PC-3 (cell line): ENCODE data around the gene USP4. TPM values are rescaled to one million over a fixed set of nuclear protein-coding genes. Genes with fewer than 3 reads are reported as not detected.
A peak's percentile ranks its signal among the peaks of the same experiment; 100 is the strongest.

Experiments used
- ATAC-seq: fragments of 200-7000 bp; cut with Tn5 transposase; 2 replicates; pipeline ENCODE4 v1.9.1; 2020; ENCODE audit warnings: mild to moderate bottlenecking, moderate library complexity
- BruUV-seq: library from RNA; stranded (reverse); fragments of 400-500 nt; replicated peaks from 2 replicates; lab custom pipeline; 2021; lab: Mats Ljungman, UMichigan
- CTCF ChIA-PET: fragments of 300-600 bp; sonication (Branson Sonifier 250); formaldehyde crosslinking; loops from one replicate; lab custom pipeline; 2022; ENCODE audit warnings: antibody characterized with exemption; lab: Charles Lee
- POLR2A ChIA-PET: fragments of 300-600 bp; sonication (Branson Sonifier 250); formaldehyde crosslinking; loops from one replicate; lab custom pipeline; 2022; ENCODE audit warnings: antibody characterized with exemption; ENCODE audit not compliant: unreplicated experiment; lab: Charles Lee
- DNase-seq: peaks from one replicate; pipeline ENCODE4 v3.0.0-alpha.2; 2015
- H2AFZ ChIP-seq: fragments of 300-600 bp; sonication (generic); 2 replicates; pipeline ENCODE4 v1.6.0; 2016; ENCODE audit warnings: antibody characterized with exemption, low read length
- H3F3A ChIP-seq: fragments of 300-600 bp; sonication (generic); one replicate; pipeline ENCODE4 v1.6.0; 2017; ENCODE audit warnings: antibody characterized with exemption, low read length, control low read depth, mild to moderate bottlenecking; ENCODE audit not compliant: unreplicated experiment
- H3K27ac ChIP-seq: fragments of 300-600 bp; sonication (generic); 2 replicates; pipeline ENCODE4 v1.5.1; 2016; ENCODE audit warnings: mild to moderate bottlenecking, low read length
- H3K27me3 ChIP-seq: fragments of 300-600 bp; sonication (generic); 2 replicates; pipeline ENCODE4 v1.6.1; 2016; ENCODE audit warnings: low read length, mixed read lengths
- H3K36me3 ChIP-seq: fragments of 300-600 bp; sonication (generic); 2 replicates; pipeline ENCODE4 v1.6.1; 2016; ENCODE audit warnings: low read depth, mixed run types, low read length, mixed read lengths
- H3K4me1 ChIP-seq: fragments of 300-600 bp; sonication (generic); 2 replicates; pipeline ENCODE4 v1.5.1; 2016; ENCODE audit warnings: low read length; ENCODE audit not compliant: insufficient read depth
- H3K4me2 ChIP-seq: fragments of 300-600 bp; sonication (generic); 2 replicates; pipeline ENCODE4 v1.6.0; 2016; ENCODE audit warnings: low read length
- H3K4me3 ChIP-seq: fragments of 300-600 bp; sonication (generic); 2 replicates; pipeline ENCODE4 v1.5.1; 2016; ENCODE audit warnings: mild to moderate bottlenecking, low read length, mixed read lengths
- H3K79me2 ChIP-seq: fragments of 300-600 bp; sonication (generic); 2 replicates; pipeline ENCODE4 v1.6.1; 2017; ENCODE audit warnings: low read length, mixed read lengths
- H3K9ac ChIP-seq: fragments of 300-600 bp; sonication (generic); 2 replicates; pipeline ENCODE4 v1.6.0; 2016; ENCODE audit warnings: mild to moderate bottlenecking, low read length
- H3K9me2 ChIP-seq: fragments of 300-600 bp; sonication (generic); replicated peaks from 2 replicates; pipeline ENCODE4 v1.6.1; 2016; ENCODE audit warnings: mixed run types, low read length, mixed read lengths
- H3K9me3 ChIP-seq: fragments of 300-600 bp; sonication (generic); 2 replicates; pipeline ENCODE4 v1.6.1; 2016; ENCODE audit warnings: low read length, mixed read lengths
- H4K20me1 ChIP-seq: fragments of 300-600 bp; sonication (generic); 2 replicates; pipeline ENCODE4 v1.6.1; 2016; ENCODE audit warnings: low read length, mixed read lengths
- EZH2 ChIP-seq: fragments of 300-600 bp; sonication (generic); IDR thresholded peaks from one replicate; pipeline ENCODE4 v1.6.1; 2017; ENCODE audit warnings: antibody characterized with exemption, mild to moderate bottlenecking, low read length; ENCODE audit not compliant: unreplicated experiment
- EZH2phosphoT487 ChIP-seq: fragments of 300-600 bp; sonication (generic); IDR thresholded peaks from 2 replicates; pipeline ENCODE4 v1.6.1; 2018; ENCODE audit warnings: mild to moderate bottlenecking, antibody characterized with exemption, low read length, borderline replicate concordance
- intact Hi-C: fragments of 100-400 bp; cut with micrococcal nuclease; formaldehyde crosslinking; loops from 2 replicates; pipeline ENCODE4 v1.9.0; 2023
- total RNA-seq: library from RNA; depleted of rRNA; stranded (reverse); fragments of >200 nt; gene quantifications from 2 replicates; pipeline ENCODE4 v1.2.3, GENCODE V29; 2014
- TF ChIP-seq, protein P1 (sequence below): fragments of 300-600 bp; sonication (generic); conservative IDR thresholded peaks from 2 replicates; pipeline ENCODE4 v1.5.1; 2017; ENCODE audit warnings: antibody characterized with exemption, low read depth, mild to moderate bottlenecking, low read length

USP4 gene
- total RNA-seq, 1 experiment from 2014 or later = 19.9 TPM

GRCh38 chr3:49377483-49377882, 37.6 kb upstream of the USP4 start:
- Histone ChIP-seq H3F3A (peaks cover 8% of the 10 kb centered on the region), H2AFZ (no peak overlapping the region), H3K9ac (no peak overlapping the region), H3K9me3 (no peaks in the 10 kb centered on the region), H3K4me1 (peaks cover 6% of the 10 kb centered on the region), H3K4me3 (no peak overlapping the region), H3K9me2 (no peaks in the 10 kb centered on the region), H3K4me2 (no peak overlapping the region), H3K27me3 (no peaks in the 10 kb centered on the region), H3K36me3 (peaks cover 20% of the 10 kb centered on the region), H4K20me1 (peaks cover 32% of the 10 kb centered on the region), H3K27ac (0 out of 2 replicates have a peak overlapping the region, but pooled peaks have one; percentile 17), H3K79me2 (peaks cover 87% of the 10 kb centered on the region)
- ATAC-seq (peak; percentile 39; the same call in 1 of the 2 replicates), DNase-seq (peak; percentile 56)
- TF ChIP-seq EZH2phosphoT487 (no peak), EZH2 (no peak)
- TF ChIP-seq, protein P1, sequence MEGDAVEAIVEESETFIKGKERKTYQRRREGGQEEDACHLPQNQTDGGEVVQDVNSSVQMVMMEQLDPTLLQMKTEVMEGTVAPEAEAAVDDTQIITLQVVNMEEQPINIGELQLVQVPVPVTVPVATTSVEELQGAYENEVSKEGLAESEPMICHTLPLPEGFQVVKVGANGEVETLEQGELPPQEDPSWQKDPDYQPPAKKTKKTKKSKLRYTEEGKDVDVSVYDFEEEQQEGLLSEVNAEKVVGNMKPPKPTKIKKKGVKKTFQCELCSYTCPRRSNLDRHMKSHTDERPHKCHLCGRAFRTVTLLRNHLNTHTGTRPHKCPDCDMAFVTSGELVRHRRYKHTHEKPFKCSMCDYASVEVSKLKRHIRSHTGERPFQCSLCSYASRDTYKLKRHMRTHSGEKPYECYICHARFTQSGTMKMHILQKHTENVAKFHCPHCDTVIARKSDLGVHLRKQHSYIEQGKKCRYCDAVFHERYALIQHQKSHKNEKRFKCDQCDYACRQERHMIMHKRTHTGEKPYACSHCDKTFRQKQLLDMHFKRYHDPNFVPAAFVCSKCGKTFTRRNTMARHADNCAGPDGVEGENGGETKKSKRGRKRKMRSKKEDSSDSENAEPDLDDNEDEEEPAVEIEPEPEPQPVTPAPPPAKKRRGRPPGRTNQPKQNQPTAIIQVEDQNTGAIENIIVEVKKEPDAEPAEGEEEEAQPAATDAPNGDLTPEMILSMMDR = no peak
- intact Hi-C loops = no loop called here
- BruUV-seq = no TSS peak
- ChIA-PET CTCF (no interaction called here), POLR2A (no interaction called here)

DNA sequence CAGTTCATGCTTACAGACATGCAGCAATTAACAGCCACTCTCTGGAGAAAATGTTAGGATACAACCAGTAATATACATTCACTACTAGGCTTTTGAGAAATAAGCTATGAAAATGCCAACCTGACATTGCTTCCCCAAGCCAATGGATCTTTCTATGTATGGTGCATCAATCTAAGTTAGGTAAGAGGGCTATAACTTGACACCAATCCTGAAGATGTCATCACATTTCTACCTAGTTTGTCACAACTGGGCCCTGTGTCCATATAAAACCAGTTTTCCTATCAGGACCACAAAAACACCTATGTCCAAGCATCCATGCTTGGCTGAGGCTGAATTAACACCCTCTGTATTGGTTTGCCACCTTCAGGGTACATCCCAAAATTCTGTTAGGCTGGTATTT, 32.1 kb upstream of the USP4 start:
- Histone ChIP-seq H3K27me3 (no peaks in the 10 kb centered on the region), H3F3A (no peaks in the 10 kb centered on the region), H3K4me2 (no peak overlapping the region), H3K79me2 (peaks cover 64% of the 10 kb centered on the region), H3K9me3 (no peaks in the 10 kb centered on the region), H3K4me3 (no peak overlapping the region), H3K4me1 (no peaks in the 10 kb centered on the region), H3K9me2 (no peaks in the 10 kb centered on the region), H3K9ac (no peak overlapping the region), H2AFZ (no peak overlapping the region), H3K36me3 (peaks cover 38% of the 10 kb centered on the region), H3K27ac (no peak overlapping the region), H4K20me1 (peaks cover 6% of the 10 kb centered on the region)
- DNase-seq = no peak
- intact Hi-C loops = no loop called here
- TF ChIP-seq EZH2 (no peak), EZH2phosphoT487 (no peak)
- TF ChIP-seq, protein P1 = no peak
- BruUV-seq = TSS peak; percentile 2
- POLR2A ChIA-PET = no interaction called here
- CTCF ChIA-PET = no interaction called here
- ATAC-seq = no peak

- ATAC-seq (no peak), DNase-seq (no peak)
- Histone ChIP-seq H4K20me1 (peaks cover 5% of the 10 kb centered on the region; the same call in 1 of the 2 replicates), H3K36me3 (peaks cover 48% of the 10 kb centered on the region), H3F3A (no peaks in the 10 kb centered on the region), H3K27ac (no peak overlapping the region), H3K79me2 (peaks cover 63% of the 10 kb centered on the region), H2AFZ (no peak overlapping the region), H3K9ac (no peak overlapping the region), H3K4me2 (no peak overlapping the region), H3K27me3 (no peaks in the 10 kb centered on the region), H3K9me2 (no peaks in the 10 kb centered on the region), H3K4me3 (no peak overlapping the region), H3K4me1 (no peaks in the 10 kb centered on the region), H3K9me3 (no peaks in the 10 kb centered on the region)
- no TSS peak for BruUV-seq
- TF ChIP-seq, protein P1 = no peak
- CTCF ChIA-PET = no interaction called here
- intact Hi-C loops = no loop called here
- POLR2A ChIA-PET = no interaction called here
Observed at GRCh38 chr3:49370585-49371290, 30.9 kb upstream of the USP4 start.
